GM12878 (cell line): ENCODE data around the gene LRR1.

Experiments
- CHD2 ChIP-seq: IDR thresholded peaks from 2 replicates; pipeline ENCODE4 v1.6.1; 2011; ENCODE audit warnings: low read depth, low read length, improper control_type of control experiment, borderline replicate concordance
- CTCF ChIP-seq, 3 experiments: IDR thresholded peaks in 2 of 3; conservative IDR thresholded peaks in 1 of 3; 2 replicates each; pipeline ENCODE4 v1.5.1; 2011; ENCODE audit warnings: low read depth in 3 of 3, low read length in 3 of 3, mild to moderate bottlenecking in 3 of 3, control low read depth in 2 of 3, moderate library complexity in 2 of 3, inconsistent platforms in 1 of 3, mixed read lengths in 1 of 3; ENCODE audit not compliant: control insufficient read depth in 2 of 3, insufficient read depth in 1 of 3; ENCODE audit errors: extremely low read depth in 1 of 3
- FOXK2 ChIP-seq: fragments of 450-650 bp; IDR thresholded peaks from 2 replicates; pipeline ENCODE4 v1.6.1; 2017; ENCODE audit warnings: mild to moderate bottlenecking, moderate library complexity
- LARP7 ChIP-seq: fragments of 450-650 bp; IDR thresholded peaks from 2 replicates; pipeline ENCODE4 v1.6.1; 2017; ENCODE audit warnings: mild to moderate bottlenecking
- TF ChIP-seq, protein P1 (sequence below): fragments of 450-650 bp; IDR thresholded peaks from 2 replicates; pipeline ENCODE4 v1.6.1; 2017; ENCODE audit warnings: mild to moderate bottlenecking, moderate library complexity
- TF ChIP-seq, protein P2 (sequence below): IDR thresholded peaks from 2 replicates; pipeline ENCODE4 v1.6.1; 2012; ENCODE audit warnings: low read length, inconsistent platforms
- TF ChIP-seq, protein P3 (sequence below): fragments of 450-650 bp; IDR thresholded peaks from 2 replicates; pipeline ENCODE4 v1.6.1; 2016; ENCODE audit warnings: mild to moderate bottlenecking

DNA sequence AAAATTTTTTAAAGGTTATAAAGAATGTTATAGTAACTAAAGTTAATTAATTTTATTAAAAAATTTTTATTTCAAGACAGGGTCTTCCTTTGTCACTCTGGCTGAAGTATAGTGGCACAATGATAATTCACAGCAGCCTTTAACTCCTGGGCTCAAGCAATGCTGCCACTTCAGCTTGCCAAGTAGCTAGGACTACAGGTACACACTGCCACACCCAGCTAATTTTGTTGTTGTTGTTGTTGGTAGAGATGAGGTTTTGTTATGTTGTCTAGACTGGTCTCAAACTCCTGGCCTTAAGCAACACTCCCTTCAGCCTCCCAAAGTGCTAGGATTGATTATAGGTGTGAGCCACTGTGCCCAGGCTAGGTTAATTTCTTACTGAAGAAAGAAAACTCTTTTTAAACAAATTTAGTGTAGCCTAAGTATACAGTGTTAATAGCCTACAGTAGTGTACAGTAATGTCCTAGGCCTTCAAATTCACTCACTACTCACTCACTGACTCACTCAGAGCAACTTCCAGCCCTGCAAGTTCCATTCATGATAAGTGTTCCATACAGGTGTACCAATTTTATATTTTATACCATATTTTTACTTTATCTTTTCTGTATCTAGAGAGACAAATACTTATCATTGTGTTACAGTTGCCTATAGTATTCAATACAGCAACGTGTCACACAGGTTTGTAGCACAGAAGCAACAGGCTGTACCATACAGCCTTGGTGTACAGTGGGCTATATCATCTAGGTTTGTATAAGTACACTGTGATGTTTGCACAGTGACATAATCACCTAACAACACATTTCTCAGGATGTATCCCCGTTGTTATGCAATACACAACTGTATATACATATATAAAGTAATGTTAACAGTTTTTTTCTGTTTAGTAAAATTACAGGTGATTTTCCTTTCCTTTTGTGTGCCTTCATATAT lies 61.1 kb downstream of the LRR1 start:
- no peak for TF ChIP-seq CHD2
- TF ChIP-seq, protein P1, sequence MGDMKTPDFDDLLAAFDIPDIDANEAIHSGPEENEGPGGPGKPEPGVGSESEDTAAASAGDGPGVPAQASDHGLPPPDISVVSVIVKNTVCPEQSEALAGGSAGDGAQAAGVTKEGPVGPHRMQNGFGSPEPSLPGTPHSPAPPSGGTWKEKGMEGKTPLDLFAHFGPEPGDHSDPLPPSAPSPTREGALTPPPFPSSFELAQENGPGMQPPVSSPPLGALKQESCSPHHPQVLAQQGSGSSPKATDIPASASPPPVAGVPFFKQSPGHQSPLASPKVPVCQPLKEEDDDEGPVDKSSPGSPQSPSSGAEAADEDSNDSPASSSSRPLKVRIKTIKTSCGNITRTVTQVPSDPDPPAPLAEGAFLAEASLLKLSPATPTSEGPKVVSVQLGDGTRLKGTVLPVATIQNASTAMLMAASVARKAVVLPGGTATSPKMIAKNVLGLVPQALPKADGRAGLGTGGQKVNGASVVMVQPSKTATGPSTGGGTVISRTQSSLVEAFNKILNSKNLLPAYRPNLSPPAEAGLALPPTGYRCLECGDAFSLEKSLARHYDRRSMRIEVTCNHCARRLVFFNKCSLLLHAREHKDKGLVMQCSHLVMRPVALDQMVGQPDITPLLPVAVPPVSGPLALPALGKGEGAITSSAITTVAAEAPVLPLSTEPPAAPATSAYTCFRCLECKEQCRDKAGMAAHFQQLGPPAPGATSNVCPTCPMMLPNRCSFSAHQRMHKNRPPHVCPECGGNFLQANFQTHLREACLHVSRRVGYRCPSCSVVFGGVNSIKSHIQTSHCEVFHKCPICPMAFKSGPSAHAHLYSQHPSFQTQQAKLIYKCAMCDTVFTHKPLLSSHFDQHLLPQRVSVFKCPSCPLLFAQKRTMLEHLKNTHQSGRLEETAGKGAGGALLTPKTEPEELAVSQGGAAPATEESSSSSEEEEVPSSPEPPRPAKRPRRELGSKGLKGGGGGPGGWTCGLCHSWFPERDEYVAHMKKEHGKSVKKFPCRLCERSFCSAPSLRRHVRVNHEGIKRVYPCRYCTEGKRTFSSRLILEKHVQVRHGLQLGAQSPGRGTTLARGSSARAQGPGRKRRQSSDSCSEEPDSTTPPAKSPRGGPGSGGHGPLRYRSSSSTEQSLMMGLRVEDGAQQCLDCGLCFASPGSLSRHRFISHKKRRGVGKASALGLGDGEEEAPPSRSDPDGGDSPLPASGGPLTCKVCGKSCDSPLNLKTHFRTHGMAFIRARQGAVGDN: no peak
- no peak for TF ChIP-seq CTCF (IDR thresholded peaks at IDR 0.05 in 2 of 3, conservative IDR thresholded peaks at IDR 0.05 in 1 of 3; ENCODE audit: control insufficient read depth in 2 of 3, extremely low read depth in 1 of 3, insufficient read depth in 1 of 3, low read depth in 3 of 3, low read length in 3 of 3)
- TF ChIP-seq, protein P2, sequence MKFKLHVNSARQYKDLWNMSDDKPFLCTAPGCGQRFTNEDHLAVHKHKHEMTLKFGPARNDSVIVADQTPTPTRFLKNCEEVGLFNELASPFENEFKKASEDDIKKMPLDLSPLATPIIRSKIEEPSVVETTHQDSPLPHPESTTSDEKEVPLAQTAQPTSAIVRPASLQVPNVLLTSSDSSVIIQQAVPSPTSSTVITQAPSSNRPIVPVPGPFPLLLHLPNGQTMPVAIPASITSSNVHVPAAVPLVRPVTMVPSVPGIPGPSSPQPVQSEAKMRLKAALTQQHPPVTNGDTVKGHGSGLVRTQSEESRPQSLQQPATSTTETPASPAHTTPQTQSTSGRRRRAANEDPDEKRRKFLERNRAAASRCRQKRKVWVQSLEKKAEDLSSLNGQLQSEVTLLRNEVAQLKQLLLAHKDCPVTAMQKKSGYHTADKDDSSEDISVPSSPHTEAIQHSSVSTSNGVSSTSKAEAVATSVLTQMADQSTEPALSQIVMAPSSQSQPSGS: no peak
- TF ChIP-seq, protein P3, sequence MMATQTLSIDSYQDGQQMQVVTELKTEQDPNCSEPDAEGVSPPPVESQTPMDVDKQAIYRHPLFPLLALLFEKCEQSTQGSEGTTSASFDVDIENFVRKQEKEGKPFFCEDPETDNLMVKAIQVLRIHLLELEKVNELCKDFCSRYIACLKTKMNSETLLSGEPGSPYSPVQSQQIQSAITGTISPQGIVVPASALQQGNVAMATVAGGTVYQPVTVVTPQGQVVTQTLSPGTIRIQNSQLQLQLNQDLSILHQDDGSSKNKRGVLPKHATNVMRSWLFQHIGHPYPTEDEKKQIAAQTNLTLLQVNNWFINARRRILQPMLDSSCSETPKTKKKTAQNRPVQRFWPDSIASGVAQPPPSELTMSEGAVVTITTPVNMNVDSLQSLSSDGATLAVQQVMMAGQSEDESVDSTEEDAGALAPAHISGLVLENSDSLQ: no peak
- TF ChIP-seq LARP7: no peak
- no peak for TF ChIP-seq FOXK2
